ENCODE data around the gene FOXM1. TPM values are rescaled to one million over a fixed set of nuclear protein-coding genes. Genes with fewer than 3 reads are reported as not detected.
A peak's percentile ranks its signal among the peaks of the same experiment; 100 is the strongest.
"Not testable (repeated sequence)": the region's sequence is repeated elsewhere in the genome, so short reads cannot be mapped to it uniquely, and the experiment has no call there.

Gene FOXM1
- total RNA-seq, 2 donors from 2014 or later, result 0.24 to 0.79 TPM

DNA sequence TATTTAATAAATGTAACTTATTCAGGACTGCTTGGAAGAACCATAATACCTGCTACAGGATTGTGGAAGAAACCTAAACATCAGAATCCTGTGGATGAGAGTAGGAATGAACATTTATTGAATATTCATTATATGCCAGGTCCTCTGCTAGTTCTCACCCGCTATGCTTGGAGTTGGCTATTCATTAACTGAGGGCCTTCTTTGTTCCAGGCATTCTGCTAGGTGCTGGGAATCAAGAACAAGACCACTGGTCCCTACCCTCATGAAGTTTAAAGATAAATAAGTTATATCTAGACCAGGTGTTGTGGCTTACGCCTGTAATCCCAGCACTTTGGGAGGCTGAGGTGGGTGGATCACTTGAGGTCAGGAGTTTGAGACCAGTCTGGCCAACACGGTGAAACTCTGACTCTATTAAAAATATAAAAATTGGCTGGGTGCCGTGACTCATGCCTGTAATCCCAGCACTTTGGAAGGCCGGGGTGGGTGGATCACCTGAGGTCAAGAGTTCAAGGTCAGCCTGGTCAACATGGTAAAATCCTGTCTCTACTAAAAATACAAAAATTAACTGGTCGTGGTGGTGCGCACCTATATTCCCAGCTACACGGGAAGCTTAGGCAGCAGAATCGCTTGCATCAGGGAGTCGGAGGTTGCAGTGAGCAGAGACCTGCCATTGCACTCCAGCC is 9.9 kb upstream of the FOXM1 start:
- intact Hi-C loops (cut with DNase I), result loop anchor here in 1 of 2 donors (10.0 kb wide), 1 partner anchor 148 kb away; no protein-coding TSS in a partner anchor

DNA sequence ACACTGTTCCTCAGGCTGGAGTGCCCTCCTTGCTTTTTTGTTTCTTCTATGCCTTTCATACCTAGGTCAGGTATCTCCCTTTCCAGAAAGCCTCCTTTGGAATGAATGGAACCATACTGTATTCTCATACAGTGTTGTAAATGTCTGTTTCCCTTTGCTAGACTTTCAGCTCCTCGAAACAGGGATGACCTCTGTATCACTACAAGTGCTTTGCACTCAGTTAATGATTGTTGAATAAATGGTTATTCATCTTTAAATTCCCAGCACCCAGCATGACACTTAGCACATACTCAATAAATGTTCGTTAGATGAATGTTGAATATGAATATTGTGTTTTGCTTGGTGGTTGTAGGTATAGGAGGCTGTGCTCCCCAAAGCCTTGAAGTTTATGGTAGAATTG is 7.8 kb upstream of the FOXM1 start:
- intact Hi-C loops (cut with DNase I), result loop anchor here in 1 of 2 donors (10.0 kb wide), 1 partner anchor 150 kb away; no protein-coding TSS in a partner anchor
- no peak for DNase-seq (ENCODE audit: low spot score)

More for the DNA sequence above, 9.9 kb upstream of the FOXM1 start:
- peak; percentile 20 for DNase-seq (ENCODE audit: low spot score)

DNA sequence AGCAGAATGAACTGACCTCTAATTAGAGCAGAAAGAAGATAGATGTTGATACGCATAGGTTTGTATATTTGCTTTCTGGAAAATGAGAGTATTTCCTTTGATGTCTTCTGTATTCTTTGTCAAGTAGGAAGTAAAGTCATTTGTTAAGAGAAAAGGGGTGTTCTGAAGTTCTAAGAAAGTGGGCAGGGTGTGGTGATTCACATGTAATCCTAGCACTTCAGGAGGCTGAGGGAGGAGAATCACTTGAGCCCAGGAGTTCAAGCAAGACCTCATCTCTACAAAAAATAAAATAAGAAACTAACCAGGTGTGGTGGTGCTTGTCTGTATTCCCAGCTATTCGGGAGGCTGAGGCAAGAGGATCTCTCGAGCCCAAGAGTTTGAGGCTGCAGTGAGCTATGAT is 2.9 kb upstream of the FOXM1 start:
- intact Hi-C loops (cut with DNase I), result loop anchor here in 1 of 2 donors (10.0 kb wide), 1 partner anchor 155 kb away; no protein-coding TSS in a partner anchor

DNA sequence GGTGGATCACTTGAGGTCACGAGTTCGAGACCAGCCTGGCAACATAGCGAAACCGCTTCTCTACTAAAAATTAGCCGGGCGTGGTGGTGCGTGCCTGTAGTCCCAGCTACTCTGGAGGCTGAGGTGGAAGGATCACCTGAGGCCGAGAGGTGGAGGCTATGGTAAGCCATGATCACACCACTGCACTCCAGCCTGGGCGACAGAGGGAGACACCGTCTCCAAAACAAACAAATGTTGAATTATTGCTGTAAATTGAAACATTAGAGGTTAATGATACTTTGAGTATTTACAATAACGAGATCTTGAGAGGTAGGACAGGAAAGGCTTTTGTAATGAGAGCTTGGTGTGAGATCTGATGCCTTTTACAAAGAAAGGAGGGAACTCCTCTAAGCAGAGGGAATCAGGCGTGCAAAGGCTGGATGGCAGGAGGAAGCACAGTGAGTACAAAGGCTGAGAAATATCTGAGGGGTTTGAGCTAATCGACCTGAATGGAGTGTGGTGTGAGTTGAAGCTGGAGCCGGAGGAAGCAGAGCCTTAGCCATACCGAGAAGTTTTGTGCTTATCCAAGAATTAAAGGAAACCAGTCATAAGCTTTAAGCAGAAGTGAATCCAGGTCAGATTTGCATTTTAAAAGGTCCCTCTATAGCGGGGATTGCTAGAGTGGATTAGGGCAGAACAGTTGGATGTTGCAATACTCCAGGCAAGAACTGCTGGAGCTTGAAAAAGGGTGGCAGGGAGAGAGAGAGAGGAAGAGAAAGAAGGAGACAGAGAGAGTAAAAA is 1.2 kb upstream of the FOXM1 start:
- intact Hi-C loops (cut with DNase I), result loop anchor here in 1 of 2 donors (1.0 kb wide), 1 partner anchor 18 kb away; no protein-coding TSS in a partner anchor

More for the DNA sequence above, 2.9 kb upstream of the FOXM1 start:
- DNase-seq (ENCODE audit: low spot score), result no peak

DNA sequence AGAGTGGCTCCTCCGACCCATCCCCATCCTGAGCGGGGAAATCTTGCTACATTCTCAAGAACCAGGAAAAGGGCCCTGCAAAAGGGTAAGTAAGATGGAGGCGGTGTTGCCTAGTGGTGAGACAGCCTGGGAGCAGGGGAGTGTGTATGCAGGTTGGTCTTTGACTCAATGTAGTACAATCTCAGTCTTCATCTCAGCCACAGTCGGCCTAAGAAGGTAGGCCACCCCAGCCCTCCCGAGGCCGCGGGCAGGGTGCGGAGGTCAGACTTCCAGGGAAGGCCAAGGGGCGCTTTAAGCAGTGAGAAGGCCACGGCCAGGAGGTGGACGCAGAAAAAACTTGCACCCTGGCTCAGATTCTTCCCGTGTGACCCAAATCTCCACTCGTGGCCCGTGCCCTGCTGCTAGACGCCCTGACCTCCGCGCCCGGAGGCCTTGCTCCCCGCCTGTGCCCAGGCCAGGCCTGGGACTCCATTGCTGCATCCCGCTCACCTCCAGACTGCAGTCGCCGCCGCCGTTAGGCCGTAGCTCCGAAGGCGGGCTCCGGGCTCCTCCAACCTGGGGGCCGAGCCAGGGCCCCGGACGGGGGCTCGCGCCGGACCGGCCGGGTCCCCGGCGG is 435 bp downstream of the FOXM1 start:
- intact Hi-C loops (cut with DNase I), result no loop called here
- no peak for DNase-seq (ENCODE audit: low spot score)

More for the DNA sequence above, 1.2 kb upstream of the FOXM1 start:
- peak; percentile 35 for DNase-seq (ENCODE audit: low spot score)

DNA sequence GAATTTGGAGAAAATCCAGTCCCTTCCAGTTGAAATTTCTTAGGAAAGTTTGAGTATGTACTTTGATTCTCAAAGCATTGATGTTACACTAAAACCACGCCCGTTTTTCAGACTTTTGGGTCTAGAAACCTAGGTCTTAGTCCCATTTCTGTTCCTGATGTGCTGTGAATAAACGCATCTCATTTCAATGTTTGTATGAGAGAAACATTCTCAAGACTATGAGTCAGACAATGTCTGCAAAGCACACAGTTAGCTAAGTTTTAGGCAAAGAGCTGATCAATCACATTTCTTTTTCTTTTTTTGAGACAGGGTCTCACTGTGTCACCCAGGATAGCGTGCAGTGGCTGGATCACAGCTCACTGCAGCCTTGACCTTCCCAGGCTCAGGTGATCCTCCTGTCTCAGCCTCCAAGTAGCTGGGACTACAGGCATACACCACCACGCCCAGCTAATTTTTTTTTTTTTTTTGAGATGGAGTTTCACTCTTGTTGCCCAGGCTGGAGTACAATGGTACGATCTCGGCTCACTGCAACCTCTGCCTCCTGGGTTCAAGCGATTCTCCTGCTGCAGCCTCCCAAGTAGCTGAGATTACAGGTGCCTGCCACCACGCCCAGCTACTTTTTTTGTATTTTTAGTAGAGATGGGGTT is 7.9 kb downstream of the FOXM1 start:
- intact Hi-C loops (cut with DNase I), result not testable (repeated sequence)
- peak; percentile 17 for DNase-seq (ENCODE audit: low spot score)

DNA sequence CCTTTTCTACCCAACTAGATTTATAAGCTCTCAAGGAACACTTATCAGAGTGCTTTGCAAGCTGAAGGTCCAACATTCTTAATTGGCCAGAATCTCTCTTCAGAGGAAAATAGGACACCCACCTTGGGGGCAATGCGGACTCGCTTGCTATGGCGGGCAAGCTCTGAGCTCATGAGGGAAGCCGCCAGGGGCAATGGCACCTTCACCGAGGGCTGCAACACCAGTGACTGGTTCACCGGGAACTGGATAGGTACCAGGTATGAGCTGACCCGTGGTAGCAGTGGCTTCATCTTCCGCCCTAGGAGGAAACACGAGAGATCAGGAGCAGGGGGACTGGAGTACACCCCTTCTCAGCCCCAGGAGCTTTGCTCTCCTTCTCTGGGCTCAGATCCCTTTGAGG is 12.8 kb downstream of the FOXM1 start:
- intact Hi-C loops (cut with DNase I), result loop anchor here in 1 of 2 donors (2.0 kb wide), 1 partner anchor 41 kb away; no protein-coding TSS in a partner anchor
- peak; percentile 52 for DNase-seq (ENCODE audit: low spot score)

DNA sequence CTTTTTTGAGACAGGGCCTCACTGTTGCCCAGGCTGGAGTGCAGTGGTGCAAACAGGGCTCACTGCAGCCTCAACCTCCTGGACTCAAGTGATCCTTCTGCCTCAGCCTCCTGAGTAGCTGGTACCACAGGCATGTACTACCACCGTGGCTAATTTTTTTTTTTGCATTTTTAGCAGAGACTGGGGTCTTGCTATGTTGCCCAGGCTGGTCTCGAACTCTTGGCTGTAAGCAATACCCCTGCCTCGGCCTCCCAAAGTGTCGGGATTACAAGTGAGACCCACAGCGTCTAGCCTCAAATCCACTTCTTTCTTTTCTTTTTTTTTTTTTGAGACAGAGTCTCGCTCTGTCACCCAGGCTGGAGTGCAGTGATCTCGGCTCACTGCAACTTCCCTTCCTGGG is 13.6 kb downstream of the FOXM1 start:
- DNase-seq (ENCODE audit: low spot score); intact Hi-C loops (cut with DNase I): not testable (repeated sequence)

DNA sequence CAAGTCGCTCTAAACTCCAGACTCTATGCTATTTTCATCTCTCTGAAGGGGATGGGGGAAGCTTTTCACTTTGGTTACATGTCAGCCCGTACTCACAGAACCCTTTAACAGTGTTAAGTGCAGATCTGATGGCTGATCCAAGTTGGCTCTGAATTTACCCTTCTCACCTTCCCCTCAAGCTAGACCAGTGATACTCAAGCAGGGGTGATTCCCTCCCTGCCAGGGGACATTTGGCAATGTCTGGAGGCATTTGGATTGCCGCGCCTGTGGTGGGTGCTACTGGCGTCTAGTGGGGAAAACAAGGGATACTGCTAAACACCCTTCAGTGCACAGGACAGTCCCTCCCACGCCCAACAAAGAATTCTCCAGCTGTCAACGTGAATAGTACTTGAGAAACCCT is 14.1 kb downstream of the FOXM1 start:
- DNase-seq (ENCODE audit: low spot score), result peak; percentile 53
- intact Hi-C loops (cut with DNase I), result no loop called here

DNA sequence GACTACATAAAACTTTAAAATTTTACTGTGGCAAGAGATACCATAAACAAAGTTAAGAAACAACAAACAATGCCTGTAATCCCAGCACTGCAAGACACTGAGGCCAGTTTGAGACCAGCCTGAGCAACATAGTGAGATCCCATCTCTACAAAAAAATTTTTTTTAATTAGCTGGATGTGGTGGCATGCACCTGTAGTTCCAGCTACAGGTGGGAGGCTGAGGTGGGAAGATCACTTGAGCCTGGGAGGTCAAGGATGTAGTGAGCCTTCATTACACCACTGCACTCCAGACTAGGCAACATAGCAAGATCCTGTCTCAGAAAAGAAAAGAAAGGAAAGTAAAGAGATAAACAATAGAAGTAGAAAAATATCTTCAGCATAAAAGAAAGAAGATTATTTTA is 16.8 kb downstream of the FOXM1 start:
- DNase-seq (ENCODE audit: low spot score), result no peak
- intact Hi-C loops (cut with DNase I), result loop anchor here in 1 of 2 donors (1.0 kb wide), 1 partner anchor 18 kb away; no protein-coding TSS in a partner anchor

DNA sequence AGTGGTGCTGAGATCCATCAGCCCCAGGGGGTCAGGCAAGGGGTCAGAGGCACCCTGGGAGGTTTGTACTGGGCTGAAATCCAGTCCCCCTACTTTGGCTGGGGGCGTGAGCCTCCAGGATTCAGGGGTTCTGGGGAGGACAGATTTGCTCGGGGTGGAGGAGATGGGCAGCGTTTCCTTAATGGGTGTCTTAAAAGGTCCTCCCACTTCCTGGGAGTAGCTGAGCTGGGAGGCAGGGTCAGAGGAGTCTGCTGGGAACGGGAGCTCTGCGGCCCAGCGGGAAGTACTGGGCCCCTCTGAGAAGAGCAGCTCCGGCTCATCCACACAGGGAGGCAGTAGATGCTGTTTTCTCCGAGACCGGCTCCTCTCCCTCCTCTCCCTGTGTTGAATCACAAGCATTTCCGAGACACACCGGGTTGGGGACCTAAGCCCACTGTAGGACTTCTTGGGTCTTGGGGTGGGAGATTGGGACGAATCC is 18.0 kb downstream of the FOXM1 start:
- intact Hi-C loops (cut with DNase I), result loop anchor here in 1 of 2 donors (10.0 kb wide), 1 partner anchor 176 kb away; no protein-coding TSS in a partner anchor
- DNase-seq (ENCODE audit: low spot score), result peak; percentile 76

DNA sequence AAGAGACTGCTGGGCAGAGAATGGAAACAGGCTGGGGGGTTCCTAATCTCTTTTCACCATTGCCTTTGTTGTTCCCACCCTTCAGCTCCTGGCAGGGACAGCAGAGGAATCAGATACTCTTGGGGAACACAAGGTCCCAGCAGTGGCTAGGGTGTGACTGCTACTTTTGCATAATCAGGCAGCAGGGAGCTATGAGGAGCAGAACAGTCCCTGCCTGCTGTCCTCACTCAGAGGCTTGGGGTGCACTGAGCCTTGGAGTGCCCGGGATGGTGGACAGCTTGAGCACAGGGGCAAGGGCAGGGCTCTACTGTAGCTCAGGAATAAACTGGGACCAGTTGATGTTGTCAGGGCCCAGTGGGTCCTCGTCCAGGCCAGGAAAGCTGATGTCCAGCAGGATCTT is 18.6 kb downstream of the FOXM1 start:
- DNase-seq (ENCODE audit: low spot score), result no peak
- intact Hi-C loops (cut with DNase I), result loop anchor here in 1 of 2 donors (10.0 kb wide), 1 partner anchor 176 kb away; no protein-coding TSS in a partner anchor

DNA sequence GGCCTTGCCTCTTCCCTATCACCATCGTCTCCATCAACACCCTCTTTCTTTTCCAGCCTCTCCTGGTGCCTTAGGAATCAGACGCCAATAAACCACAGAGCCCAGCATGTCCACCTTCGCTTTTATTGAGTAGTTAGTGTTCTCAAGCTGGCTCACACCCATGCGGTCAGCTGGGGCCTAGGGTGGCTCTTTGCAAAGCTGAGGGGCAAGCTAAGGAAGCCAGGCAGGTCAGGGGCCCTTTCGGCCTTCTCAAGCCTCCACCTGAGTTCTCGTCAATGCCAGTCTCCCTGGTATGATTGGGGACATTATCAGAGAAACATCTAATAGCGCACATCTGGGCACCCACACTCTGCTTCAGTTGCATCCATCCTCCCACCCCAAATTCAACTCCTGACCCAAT is 19.4 kb downstream of the FOXM1 start:
- peak; percentile 16 for DNase-seq (ENCODE audit: low spot score)
- intact Hi-C loops (cut with DNase I), result loop anchor here in 1 of 2 donors (10.0 kb wide), 1 partner anchor 177 kb away; no protein-coding TSS in a partner anchor

DNA sequence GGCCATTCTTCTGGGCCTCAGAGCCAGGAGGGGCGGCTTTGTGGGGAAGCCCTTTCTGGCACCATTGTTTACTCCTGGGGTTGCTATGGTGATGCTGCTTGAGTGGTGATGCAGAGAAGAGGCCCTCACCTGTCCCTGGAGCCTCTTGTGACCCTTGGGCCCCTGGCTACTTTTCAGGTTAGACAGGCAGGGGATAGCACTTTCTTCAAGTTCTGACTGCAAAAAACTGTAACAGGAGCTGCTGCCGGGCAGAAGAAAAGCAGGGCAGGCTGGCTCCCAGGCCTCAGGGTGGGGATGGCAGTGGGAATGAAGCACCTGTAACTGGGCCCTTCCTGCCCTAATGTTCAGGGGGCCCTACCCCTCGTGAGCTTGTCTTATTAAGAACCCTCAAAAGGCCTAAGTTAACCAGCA is 19.9 kb downstream of the FOXM1 start, which contains the start of gene TEX52:
TSS of gene TEX52 (minus strand) at position 19 of the 411 bp plus-strand sequence. CDS start at position 6, 13 bp downstream.
- intact Hi-C loops (cut with DNase I), result loop anchor here in 1 of 2 donors (10.0 kb wide), 1 partner anchor 178 kb away; no protein-coding TSS in a partner anchor
- peak; percentile 60 for DNase-seq (ENCODE audit: low spot score)

DNA sequence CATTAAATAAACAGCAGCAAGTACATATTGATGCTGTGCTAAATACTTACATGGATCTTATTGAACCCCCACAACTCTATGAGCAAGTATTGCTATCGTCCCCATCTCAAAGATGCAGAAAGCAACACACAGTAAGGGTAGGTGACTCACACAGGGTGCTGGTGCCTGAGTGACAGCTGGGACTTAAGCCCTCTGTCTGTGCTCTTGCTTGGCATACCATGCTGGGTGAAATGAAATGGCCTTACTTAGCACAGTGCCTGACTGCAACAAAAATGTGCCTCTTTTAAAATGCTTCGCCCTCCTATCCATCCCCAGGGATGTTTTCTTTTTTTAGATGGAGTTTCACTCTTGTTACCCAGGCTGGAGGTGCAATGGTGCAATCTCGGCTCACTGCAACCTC is 20.9 kb downstream of the FOXM1 start:
- DNase-seq (ENCODE audit: low spot score), result peak; percentile 7
- intact Hi-C loops (cut with DNase I), result loop anchor here in 1 of 2 donors (10.0 kb wide), 1 partner anchor 179 kb away; no protein-coding TSS in a partner anchor

DNA sequence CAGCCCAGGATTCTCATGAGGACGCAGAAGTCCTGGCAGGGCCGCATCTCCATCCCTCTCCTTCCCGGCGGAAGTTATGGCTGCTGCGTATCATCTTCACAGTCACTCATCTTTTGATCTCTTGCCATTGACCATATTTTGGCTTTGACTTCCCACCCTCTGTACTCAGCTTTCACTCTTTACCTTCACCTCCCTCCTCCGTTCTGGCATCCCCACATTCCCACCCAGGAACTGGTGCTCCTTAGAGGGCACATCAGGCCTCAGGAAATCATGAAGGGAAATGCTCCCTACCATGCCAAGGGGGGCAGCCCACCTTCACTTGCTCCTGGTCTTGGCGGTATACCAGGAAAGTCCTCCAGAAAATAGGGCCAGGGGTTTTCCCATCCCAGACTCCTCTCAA is 21.4 kb downstream of the FOXM1 start:
- intact Hi-C loops (cut with DNase I), result loop anchor here in 1 of 2 donors (10.0 kb wide), 1 partner anchor 179 kb away; no protein-coding TSS in a partner anchor
- DNase-seq (ENCODE audit: low spot score), result peak; percentile 37

DNA sequence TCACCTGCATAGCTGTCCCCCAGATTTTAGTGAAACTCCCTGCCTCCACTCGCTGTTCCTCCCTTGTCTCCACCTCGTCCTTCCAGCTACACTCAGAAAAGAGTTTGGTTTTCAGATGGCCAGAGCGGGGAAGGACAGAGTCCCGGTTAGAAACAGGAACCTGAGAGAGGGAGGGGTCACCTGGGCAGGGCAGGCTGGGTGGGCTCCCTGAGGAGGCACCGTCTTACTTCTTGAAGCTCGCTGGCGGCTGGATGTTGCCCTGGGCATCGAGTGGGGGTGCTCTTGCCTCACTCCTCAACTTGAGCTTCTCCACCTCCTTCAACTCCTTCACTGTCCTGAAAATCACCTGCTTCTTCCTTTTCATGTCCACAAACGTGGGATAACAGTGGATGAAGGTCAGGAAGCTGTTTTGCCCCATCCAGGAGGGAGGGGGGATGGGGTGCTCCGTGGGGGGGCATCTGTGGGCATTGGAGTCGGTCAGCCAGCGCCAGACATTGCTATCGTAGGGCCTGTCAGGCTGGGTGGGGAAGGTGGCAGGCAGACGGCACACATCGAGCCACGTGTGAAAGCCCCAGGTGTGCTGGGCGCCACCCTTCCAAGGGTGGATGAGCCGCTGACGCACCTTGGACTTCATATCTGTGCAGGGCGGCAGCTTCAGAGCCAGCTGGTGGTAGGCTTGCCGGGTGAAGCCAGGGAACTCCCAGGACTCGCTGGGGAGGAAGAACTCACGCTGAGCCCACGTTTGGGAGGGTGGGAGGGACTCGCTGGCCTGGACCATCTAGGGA is 22.1 kb downstream of the FOXM1 start:
- intact Hi-C loops (cut with DNase I), result loop anchor here in 1 of 2 donors (10.0 kb wide), 1 partner anchor 180 kb away; no protein-coding TSS in a partner anchor
- DNase-seq (ENCODE audit: low spot score), result peak; percentile 71

Data from posterior vena cava (tissue), 2 donors.